Epithelial cell of proximal tubule (primary cell): ENCODE measurements around the gene CBR4. TPM values are rescaled to one million over a fixed set of nuclear protein-coding genes. Genes with fewer than 3 reads are reported as not detected.

ENCODE experiments used
- DNase-seq: peaks from one replicate; pipeline ENCODE4 v3.0.0-alpha.2; 2011; ENCODE audit warnings: low read depth
- H3K4me3 ChIP-seq: 2 replicates; pipeline ENCODE4 v1.5.1; 2011; ENCODE audit warnings: low read depth, mild to moderate bottlenecking, low read length
- CTCF ChIP-seq: conservative IDR thresholded peaks from 2 replicates; pipeline ENCODE4 v1.5.1; 2012; ENCODE audit warnings: low read depth, mild to moderate bottlenecking, low read length
- total RNA-seq: library from RNA; depleted of rRNA; stranded (reverse); fragments of >200 nt; gene quantifications from 2 replicates; pipeline ENCODE4 v1.2.3, GENCODE V29; 2015

Gene CBR4
- total RNA-seq, 1 donor from 2014 or later = 10.3 TPM

- no peak for TF ChIP-seq CTCF
- no peak overlapping the region for H3K4me3 ChIP-seq
- DNase-seq = no peak
Measured at GRCh38 chr4:169018406-169018805, 8.4 kb upstream of the CBR4 start.

- DNase-seq = no peak
- no peak for TF ChIP-seq CTCF
- no peak overlapping the region for H3K4me3 ChIP-seq
Measured at GRCh38 chr4:169017971-169018370, 7.9 kb upstream of the CBR4 start.

- TF ChIP-seq CTCF = no peak
- no peak for DNase-seq
Measured at GRCh38 chr4:169015186-169015623, 5.2 kb upstream of the CBR4 start.

GRCh38 chr4:169014586-169014985 is 4.5 kb upstream of the CBR4 start:
- no peak for DNase-seq

More at GRCh38 chr4:169015186-169015623, 5.2 kb upstream of the CBR4 start:
- no peak overlapping the region for H3K4me3 ChIP-seq

GRCh38 chr4:169013396-169013795 is 3.3 kb upstream of the CBR4 start:
- no peak overlapping the region for H3K4me3 ChIP-seq
- TF ChIP-seq CTCF = no peak

More at GRCh38 chr4:169014586-169014985, 4.5 kb upstream of the CBR4 start:
- no peak overlapping the region for H3K4me3 ChIP-seq
- TF ChIP-seq CTCF = no peak

GRCh38 chr4:169012049-169012448 is 2.0 kb upstream of the CBR4 start:
- no peak overlapping the region for H3K4me3 ChIP-seq
- DNase-seq = no peak
- no peak for TF ChIP-seq CTCF

More at GRCh38 chr4:169013396-169013795, 3.3 kb upstream of the CBR4 start:
- DNase-seq = no peak

GRCh38 chr4:169009286-169010124 is 550 bp downstream of the CBR4 start:
- peak; percentile 3 for DNase-seq
- TF ChIP-seq CTCF = peak; percentile 33
- H3K4me3 ChIP-seq = peak overlapping the region; percentile 65
